NCI-H69 (cell line): Measurements from ENCODE around the gene PRKCE.

Experiments used
- DNase-seq: peaks from one replicate; lab custom pipeline; 2025; lab: John Stamatoyannopoulos, UW

PRKCE gene

GRCh38 chr2:46146866-46147502, 495.5 kb downstream of the PRKCE start:
- no peak for DNase-seq

- no peak for DNase-seq
Measured at GRCh38 chr2:46147626-46148368, 496.3 kb downstream of the PRKCE start.

- DNase-seq = no peak
Measured at GRCh38 chr2:46148369-46148736, 496.9 kb downstream of the PRKCE start.

GRCh38 chr2:46150445-46150955, 499.0 kb downstream of the PRKCE start:
- DNase-seq = no peak

GRCh38 chr2:46151577-46151976, 500.1 kb downstream of the PRKCE start:
- no peak for DNase-seq

- DNase-seq = no peak
Measured at GRCh38 chr2:46153996-46154753, 502.7 kb downstream of the PRKCE start.

GRCh38 chr2:46157072-46157965, 505.8 kb downstream of the PRKCE start:
- DNase-seq = no peak

GRCh38 chr2:46157966-46158310, 506.5 kb downstream of the PRKCE start:
- DNase-seq = no peak

GRCh38 chr2:46158661-46159060, 507.2 kb downstream of the PRKCE start:
- no peak for DNase-seq

- no peak for DNase-seq
Measured at GRCh38 chr2:46160326-46160725, 508.9 kb downstream of the PRKCE start.

GRCh38 chr2:46161315-46161714, 509.8 kb downstream of the PRKCE start:
- no peak for DNase-seq

GRCh38 chr2:46161911-46162310, 510.4 kb downstream of the PRKCE start:
- DNase-seq = no peak

- DNase-seq = no peak
Measured at GRCh38 chr2:46162329-46163097, 511.0 kb downstream of the PRKCE start.

GRCh38 chr2:46163098-46163430, 511.6 kb downstream of the PRKCE start:
- no peak for DNase-seq

- no peak for DNase-seq
Measured at GRCh38 chr2:46163804-46164528, 512.5 kb downstream of the PRKCE start.

GRCh38 chr2:46164529-46165301, 513.2 kb downstream of the PRKCE start:
- no peak for DNase-seq

- DNase-seq = no peak
Measured at GRCh38 chr2:46165916-46166315, 514.4 kb downstream of the PRKCE start.

GRCh38 chr2:46167406-46167805, 515.9 kb downstream of the PRKCE start:
- DNase-seq = no peak

GRCh38 chr2:46167924-46168323, 516.4 kb downstream of the PRKCE start:
- DNase-seq = no peak

GRCh38 chr2:46169467-46169866, 518.0 kb downstream of the PRKCE start:
- no peak for DNase-seq
